Measurements from ENCODE around the gene CCSER1. TPM values are rescaled to one million over a fixed set of nuclear protein-coding genes. Genes with fewer than 3 reads are reported as not detected.

Gene CCSER1
- total RNA-seq, 4 donors from 2014 or later: 13.3 to 54.6 (median 34.0) TPM

- Histone ChIP-seq H3K36me3 (no peaks in the 10 kb centered on the region), H3K27ac (no peak overlapping the region), H3K4me1 (no peaks in the 10 kb centered on the region), H3K4me3 (no peak overlapping the region), H3K9me3 (no peaks in the 10 kb centered on the region), H3K27me3 (no peaks in the 10 kb centered on the region)
- intact Hi-C loops (cut with DNase I; ENCODE audit: low total_unique reads) (no loop called here), in situ Hi-C loops (cut with MboI; ENCODE audit: low pct_ligation_motif_present in 1 of 4, low pct_unique_long_range_greater_than_20kb in 1 of 4, low sequenced_read_pairs in 3 of 4) (no loop called here)
- no peak for TF ChIP-seq POLR2A (IDR thresholded peaks at IDR 0.05)
- no peak for DNase-seq
- WGBS, 2 donors (ENCODE audit: low coverage in 1 of 2): 81 to 84% methylated on average over 3 of the region's 3 CpGs
Observed at GRCh38 chr4:90280954-90281353, 153.8 kb downstream of the CCSER1 start.

- H3K27me3 ChIP-seq: no peaks in the 10 kb centered on the region
- in situ Hi-C loops (cut with MboI; ENCODE audit: low pct_ligation_motif_present in 1 of 4, low pct_unique_long_range_greater_than_20kb in 1 of 4, low sequenced_read_pairs in 3 of 4) (no loop called here), intact Hi-C loops (cut with DNase I; ENCODE audit: low total_unique reads) (no loop called here)
- no peak for DNase-seq
- H3K4me3 ChIP-seq: no peak overlapping the region
- no peaks in the 10 kb centered on the region for H3K36me3 ChIP-seq
- no peak overlapping the region for H3K27ac ChIP-seq
- no peaks in the 10 kb centered on the region for H3K9me3 ChIP-seq
- 85 to 90% methylated on average over 5 of the region's 5 CpGs for WGBS, 2 donors (ENCODE audit: low coverage in 1 of 2)
- TF ChIP-seq CTCF (IDR thresholded peaks at IDR 0.05) (no peak), EP300 (IDR thresholded peaks at IDR 0.05; ENCODE audit: low read depth) (no peak), POLR2A (IDR thresholded peaks at IDR 0.05) (no peak), POLR2AphosphoS5 (IDR thresholded peaks at IDR 0.05) (no peak)
- no peaks in the 10 kb centered on the region for H3K4me1 ChIP-seq
Observed at GRCh38 chr4:90281541-90282355, 154.6 kb downstream of the CCSER1 start.

- no peaks in the 10 kb centered on the region for H3K36me3 ChIP-seq
- H3K27ac ChIP-seq: no peak overlapping the region
- H3K4me3 ChIP-seq: no peak overlapping the region
- H3K27me3 ChIP-seq: no peaks in the 10 kb centered on the region
- no peak for DNase-seq
- no peak for TF ChIP-seq POLR2A (IDR thresholded peaks at IDR 0.05)
- TF ChIP-seq CTCF (IDR thresholded peaks at IDR 0.05): no peak
- no peak for TF ChIP-seq EP300 (IDR thresholded peaks at IDR 0.05; ENCODE audit: low read depth)
- TF ChIP-seq POLR2AphosphoS5 (IDR thresholded peaks at IDR 0.05): no peak
- no peaks in the 10 kb centered on the region for H3K9me3 ChIP-seq
- H3K4me1 ChIP-seq: no peaks in the 10 kb centered on the region
- in situ Hi-C loops (cut with MboI; ENCODE audit: low pct_ligation_motif_present in 1 of 4, low pct_unique_long_range_greater_than_20kb in 1 of 4, low sequenced_read_pairs in 3 of 4) (no loop called here), intact Hi-C loops (cut with DNase I; ENCODE audit: low total_unique reads) (no loop called here)
- 86 to 90% methylated on average over 4 of the region's 4 CpGs for WGBS, 2 donors (ENCODE audit: low coverage in 1 of 2)
Observed at GRCh38 chr4:90290345-90290744, 163.2 kb downstream of the CCSER1 start.

GRCh38 chr4:90292438-90292837, 165.2 kb downstream of the CCSER1 start:
- DNase-seq: no peak
- Histone ChIP-seq H3K36me3 (no peaks in the 10 kb centered on the region), H3K4me1 (no peaks in the 10 kb centered on the region), H3K4me3 (no peak overlapping the region), H3K27ac (no peak overlapping the region), H3K27me3 (no peaks in the 10 kb centered on the region), H3K9me3 (no peaks in the 10 kb centered on the region)
- intact Hi-C loops (cut with DNase I; ENCODE audit: low total_unique reads) (no loop called here), in situ Hi-C loops (cut with MboI; ENCODE audit: low pct_ligation_motif_present in 1 of 4, low pct_unique_long_range_greater_than_20kb in 1 of 4, low sequenced_read_pairs in 3 of 4) (no loop called here)
- TF ChIP-seq CTCF (IDR thresholded peaks at IDR 0.05) (no peak), POLR2A (IDR thresholded peaks at IDR 0.05) (no peak), POLR2AphosphoS5 (IDR thresholded peaks at IDR 0.05) (no peak), EP300 (IDR thresholded peaks at IDR 0.05; ENCODE audit: low read depth) (no peak)

GRCh38 chr4:90293320-90293719, 166.1 kb downstream of the CCSER1 start:
- H3K36me3 ChIP-seq: no peaks in the 10 kb centered on the region
- H3K4me1 ChIP-seq: no peaks in the 10 kb centered on the region
- intact Hi-C loops (cut with DNase I; ENCODE audit: low total_unique reads): no loop called here
- no peak overlapping the region for H3K4me3 ChIP-seq
- H3K9me3 ChIP-seq: no peaks in the 10 kb centered on the region
- in situ Hi-C loops (cut with MboI; ENCODE audit: low pct_ligation_motif_present in 1 of 4, low pct_unique_long_range_greater_than_20kb in 1 of 4, low sequenced_read_pairs in 3 of 4): no loop called here
- no peak for TF ChIP-seq POLR2AphosphoS5 (IDR thresholded peaks at IDR 0.05)
- peak; percentile 51 to 61 (median 54) for TF ChIP-seq CTCF (IDR thresholded peaks at IDR 0.05)
- WGBS, 2 donors (ENCODE audit: low coverage in 1 of 2): 25 to 33% methylated on average over 2 of the region's 2 CpGs
- H3K27me3 ChIP-seq: no peaks in the 10 kb centered on the region
- no peak for DNase-seq
- H3K27ac ChIP-seq: no peak overlapping the region
